OCI-LY1 (cell line): ENCODE data around the gene CIDEC.

Experiments
- H2AFZ ChIP-seq: fragments of 200-600 bp; sonication (generic), shearing (Covaris generic); 2 replicates; pipeline ENCODE4 v1.6.0; 2014; ENCODE audit warnings: antibody characterized with exemption, mild to moderate bottlenecking, low read length
- H3F3A ChIP-seq: fragments of 200-600 bp; sonication (generic), shearing (Covaris generic); 2 replicates; pipeline ENCODE4 v1.6.0; 2014; ENCODE audit warnings: mild to moderate bottlenecking, antibody characterized with exemption, low read length, moderate library complexity; ENCODE audit not compliant: insufficient read depth
- H3K27ac ChIP-seq: fragments of 200-600 bp; sonication (generic); 2 replicates; pipeline ENCODE4 v1.5.1; 2014; ENCODE audit warnings: low read length, mixed run types, mild to moderate bottlenecking, low read depth; ENCODE audit not compliant: poor library complexity, severe bottlenecking
- H3K27me3 ChIP-seq: fragments of 200-600 bp; sonication (generic); 2 replicates; pipeline ENCODE4 v1.6.0; 2014; ENCODE audit warnings: antibody characterized with exemption, mild to moderate bottlenecking, low read length, moderate library complexity; ENCODE audit not compliant: insufficient read depth
- H3K36me3 ChIP-seq: fragments of 200-600 bp; sonication (generic); 2 replicates; pipeline ENCODE4 v1.6.1; 2014; ENCODE audit warnings: mild to moderate bottlenecking, antibody characterized with exemption, low read length, moderate library complexity, mixed read lengths; ENCODE audit not compliant: insufficient read depth
- H3K4me1 ChIP-seq: fragments of 200-600 bp; sonication (generic); 2 replicates; pipeline ENCODE4 v1.5.1; 2014; ENCODE audit warnings: mild to moderate bottlenecking, low read length, moderate library complexity; ENCODE audit not compliant: insufficient read depth, severe bottlenecking
- H3K4me2 ChIP-seq: fragments of 200-600 bp; sonication (generic), shearing (Covaris generic); 2 replicates; pipeline ENCODE4 v1.6.1; 2014; ENCODE audit warnings: low read length
- H3K4me3 ChIP-seq: fragments of 200-600 bp; sonication (generic); 2 replicates; pipeline ENCODE4 v1.5.1; 2014; ENCODE audit warnings: low read length, low read depth, mild to moderate bottlenecking, mixed read lengths; ENCODE audit not compliant: poor library complexity, severe bottlenecking
- H3K79me2 ChIP-seq: fragments of 200-600 bp; shearing (Covaris generic); 2 replicates; pipeline ENCODE4 v1.6.1; 2016; ENCODE audit warnings: mixed run types, low read length, mixed read lengths; ENCODE audit not compliant: insufficient read depth
- H3K9ac ChIP-seq: fragments of 200-600 bp; sonication (generic), shearing (Covaris generic); 2 replicates; pipeline ENCODE4 v1.6.1; 2014; ENCODE audit warnings: mild to moderate bottlenecking, low read length, mixed read lengths
- H3K9me2 ChIP-seq: fragments of 200-600 bp; sonication (generic), shearing (Covaris generic); 2 replicates; pipeline ENCODE4 v1.6.1; 2014; ENCODE audit warnings: low read depth, mild to moderate bottlenecking, low read length, mixed read lengths
- H3K9me3 ChIP-seq: fragments of 200-600 bp; shearing (Covaris generic); 2 replicates; pipeline ENCODE4 v1.6.1; 2014; ENCODE audit warnings: low read length, mixed read lengths
- H4K20me1 ChIP-seq: fragments of 200-600 bp; sonication (generic), shearing (Covaris generic); 2 replicates; pipeline ENCODE4 v1.6.0; 2016; ENCODE audit warnings: mild to moderate bottlenecking, low read length; ENCODE audit not compliant: insufficient read depth
- CTCF ChIP-seq: fragments of 200-600 bp; sonication (generic), shearing (Covaris generic); IDR thresholded peaks from 2 replicates; pipeline ENCODE4 v1.5.1; 2017; ENCODE audit warnings: mild to moderate bottlenecking, antibody characterized with exemption, low read length, moderate library complexity, mixed read lengths
- EZH2 ChIP-seq: fragments of 200-600 bp; sonication (generic), shearing (Covaris generic); IDR thresholded peaks from 2 replicates; pipeline ENCODE4 v1.8.0; 2017; ENCODE audit warnings: borderline replicate concordance, mixed run types, mild to moderate bottlenecking, antibody characterized with exemption, low read length, moderate library complexity, mixed read lengths

CIDEC gene

DNA sequence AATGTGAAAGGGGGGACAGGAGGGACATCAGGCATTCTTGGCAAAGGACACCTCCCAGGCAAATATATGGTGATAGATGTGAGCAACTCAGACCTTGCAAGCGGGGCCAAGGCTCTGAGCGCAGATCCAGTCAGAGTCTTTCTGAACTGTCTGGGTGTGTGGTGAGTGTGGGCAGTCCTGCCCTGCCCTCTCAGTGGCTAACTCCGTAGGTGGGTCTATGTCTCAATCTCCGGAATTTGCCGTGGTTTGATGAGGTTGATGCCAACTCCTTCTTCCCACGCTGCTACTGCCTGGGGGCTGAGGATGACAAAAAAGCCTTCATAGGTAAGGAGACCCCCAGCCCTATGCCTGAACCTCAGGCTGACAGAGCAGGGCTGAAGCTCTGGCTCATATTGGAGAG, 62.6 kb downstream of the CIDEC start:
- Histone ChIP-seq H3K9me2 (no peaks in the 10 kb centered on the region), H3F3A (no peaks in the 10 kb centered on the region), H3K36me3 (peaks cover 7% of the 10 kb centered on the region; the same call in 1 of the 2 replicates), H3K9me3 (no peaks in the 10 kb centered on the region), H4K20me1 (no peaks in the 10 kb centered on the region), H3K79me2 (no peaks in the 10 kb centered on the region), H3K27ac (no peak overlapping the region), H3K4me1 (no peaks in the 10 kb centered on the region), H3K4me3 (no peak overlapping the region), H2AFZ (no peak overlapping the region), H3K27me3 (no peaks in the 10 kb centered on the region), H3K9ac (no peak overlapping the region), H3K4me2 (no peak overlapping the region)
- TF ChIP-seq CTCF (no peak), EZH2 (no peak)
